Measurements from ENCODE around the gene AFMID.

AFMID gene

DNA sequence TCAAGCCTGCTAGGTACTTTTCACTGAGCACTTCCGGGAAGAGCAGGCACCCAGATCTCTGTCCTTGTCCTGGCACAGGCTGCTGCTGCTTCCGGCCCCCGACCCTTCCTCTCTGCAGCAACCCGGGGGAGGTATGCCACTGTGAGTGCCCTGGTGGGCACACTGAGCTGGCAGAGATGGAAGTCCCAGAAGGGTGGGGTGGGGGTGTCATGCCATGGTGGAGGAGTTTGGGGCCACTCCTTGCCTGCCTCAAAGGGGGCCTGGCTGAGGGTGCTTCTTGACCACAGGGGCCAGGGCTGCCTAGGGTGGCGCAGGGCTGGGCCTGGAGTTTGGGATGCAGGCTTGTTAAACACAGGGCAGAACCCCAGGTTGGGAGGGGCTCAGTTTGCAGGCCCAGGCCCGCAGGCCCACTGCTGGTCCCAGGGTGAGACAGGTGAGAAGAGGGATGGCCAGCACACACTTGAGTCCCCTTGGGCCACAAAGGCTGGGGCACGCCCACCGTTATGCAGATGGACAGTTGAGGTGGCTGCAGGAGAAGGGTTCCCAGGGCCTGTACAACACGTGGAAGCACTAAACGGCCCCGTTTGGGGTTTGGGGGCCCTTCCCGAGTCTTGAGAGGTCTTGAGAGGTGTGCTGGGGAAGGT lies 53.0 kb downstream of the AFMID start:
- no peak for ATAC-seq (ENCODE audit: low read depth)
- H3K9me3 Mint-ChIP-seq: no peaks in the 10 kb centered on the region
- H3K27me3 Mint-ChIP-seq: no peaks in the 10 kb centered on the region
- H3K36me3 Mint-ChIP-seq: no peaks in the 10 kb centered on the region
- no peak overlapping the region for H3K27ac Mint-ChIP-seq
- H3K4me3 Mint-ChIP-seq: no peak overlapping the region
- H3K4me1 Mint-ChIP-seq: peaks cover 28% of the 10 kb centered on the region
- DNase-seq (ENCODE audit: low spot score in 2 of 2): no peak

GRCh38 chr17:78240839-78241238 lies 53.7 kb downstream of the AFMID start:
- Mint-ChIP-seq H3K4me3 (no peak overlapping the region), H3K27me3 (no peaks in the 10 kb centered on the region), H3K27ac (no peak overlapping the region), H3K9me3 (peaks cover 2% of the 10 kb centered on the region), H3K4me1 (peaks cover 28% of the 10 kb centered on the region), H3K36me3 (no peaks in the 10 kb centered on the region)
- ATAC-seq (ENCODE audit: low read depth) (no peak), DNase-seq (ENCODE audit: low spot score in 2 of 2) (no peak)

- peaks cover 28% of the 10 kb centered on the region for H3K4me1 Mint-ChIP-seq
- peaks cover 2% of the 10 kb centered on the region for H3K9me3 Mint-ChIP-seq
- ATAC-seq (ENCODE audit: low read depth) (no peak), DNase-seq (ENCODE audit: low spot score in 2 of 2) (no peak)
- peak overlapping the region; percentile 45 for H3K27ac Mint-ChIP-seq
- no peaks in the 10 kb centered on the region for H3K36me3 Mint-ChIP-seq
- H3K4me3 Mint-ChIP-seq: no peak overlapping the region
- H3K27me3 Mint-ChIP-seq: no peaks in the 10 kb centered on the region
Observed at GRCh38 chr17:78241277-78242023, 54.3 kb downstream of the AFMID start.

DNA sequence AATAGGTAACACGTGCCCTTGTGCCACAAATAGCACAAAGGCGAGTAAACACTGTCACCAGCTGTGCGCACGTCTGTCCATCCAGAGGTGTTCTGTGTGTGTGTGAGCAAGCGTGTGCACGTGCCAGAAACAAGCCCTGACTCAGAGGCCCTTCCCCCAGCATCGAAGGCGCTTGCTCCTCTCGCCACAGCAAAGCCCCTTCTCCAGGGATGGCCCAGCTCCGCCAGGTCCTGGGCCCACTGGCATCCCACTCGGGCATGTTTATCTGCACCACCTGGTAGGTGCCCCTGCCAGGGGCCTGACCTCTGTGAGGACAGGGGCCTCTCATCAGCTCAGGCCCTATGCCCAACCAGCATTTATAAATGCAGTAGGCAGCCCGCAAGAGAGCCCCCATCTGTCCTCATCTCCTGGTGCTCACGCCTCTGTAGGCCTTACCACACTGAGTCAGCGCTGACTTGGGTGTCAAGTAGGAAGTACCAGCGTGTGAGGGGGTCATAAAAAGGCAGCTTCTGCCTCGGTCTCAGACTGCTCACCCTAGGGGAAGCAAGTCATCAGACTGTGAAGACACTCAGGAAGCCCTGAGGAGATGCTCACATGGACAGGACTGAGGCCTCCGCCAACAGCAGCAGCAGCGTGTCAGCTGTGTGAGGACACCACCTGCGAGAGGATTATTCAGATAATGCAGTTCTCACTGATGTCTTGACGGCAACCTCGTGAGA lies 55.0 kb downstream of the AFMID start:
- Mint-ChIP-seq H3K4me3 (no peak overlapping the region), H3K27ac (peak overlapping the region; percentile 45), H3K4me1 (peaks cover 28% of the 10 kb centered on the region)

GRCh38 chr17:78247304-78247703 lies 60.1 kb downstream of the AFMID start:
- no peak for DNase-seq (ENCODE audit: low spot score in 2 of 2)
- H3K36me3 Mint-ChIP-seq: no peaks in the 10 kb centered on the region
- ATAC-seq (ENCODE audit: low read depth): no peak
- peaks cover 25% of the 10 kb centered on the region for H3K4me1 Mint-ChIP-seq
- H3K27me3 Mint-ChIP-seq: peaks cover 1% of the 10 kb centered on the region
- peaks cover 2% of the 10 kb centered on the region for H3K9me3 Mint-ChIP-seq
- H3K27ac Mint-ChIP-seq: no peak overlapping the region
- H3K4me3 Mint-ChIP-seq: no peak overlapping the region

More for the DNA sequence above, 55.0 kb downstream of the AFMID start:
- Mint-ChIP-seq H3K9me3 (peaks cover 2% of the 10 kb centered on the region), H3K36me3 (no peaks in the 10 kb centered on the region), H3K27me3 (no peaks in the 10 kb centered on the region)
- DNase-seq (ENCODE audit: low spot score in 2 of 2) (no peak), ATAC-seq (ENCODE audit: low read depth) (peak; percentile 80)

- DNase-seq (ENCODE audit: low spot score in 2 of 2): no peak
- Mint-ChIP-seq H3K4me3 (no peak overlapping the region), H3K27me3 (peaks cover 1% of the 10 kb centered on the region), H3K36me3 (no peaks in the 10 kb centered on the region), H3K4me1 (peaks cover 27% of the 10 kb centered on the region), H3K9me3 (peaks cover 2% of the 10 kb centered on the region), H3K27ac (no peak overlapping the region)
- ATAC-seq (ENCODE audit: low read depth): no peak
Observed at GRCh38 chr17:78248051-78248914, 61.1 kb downstream of the AFMID start.

DNA sequence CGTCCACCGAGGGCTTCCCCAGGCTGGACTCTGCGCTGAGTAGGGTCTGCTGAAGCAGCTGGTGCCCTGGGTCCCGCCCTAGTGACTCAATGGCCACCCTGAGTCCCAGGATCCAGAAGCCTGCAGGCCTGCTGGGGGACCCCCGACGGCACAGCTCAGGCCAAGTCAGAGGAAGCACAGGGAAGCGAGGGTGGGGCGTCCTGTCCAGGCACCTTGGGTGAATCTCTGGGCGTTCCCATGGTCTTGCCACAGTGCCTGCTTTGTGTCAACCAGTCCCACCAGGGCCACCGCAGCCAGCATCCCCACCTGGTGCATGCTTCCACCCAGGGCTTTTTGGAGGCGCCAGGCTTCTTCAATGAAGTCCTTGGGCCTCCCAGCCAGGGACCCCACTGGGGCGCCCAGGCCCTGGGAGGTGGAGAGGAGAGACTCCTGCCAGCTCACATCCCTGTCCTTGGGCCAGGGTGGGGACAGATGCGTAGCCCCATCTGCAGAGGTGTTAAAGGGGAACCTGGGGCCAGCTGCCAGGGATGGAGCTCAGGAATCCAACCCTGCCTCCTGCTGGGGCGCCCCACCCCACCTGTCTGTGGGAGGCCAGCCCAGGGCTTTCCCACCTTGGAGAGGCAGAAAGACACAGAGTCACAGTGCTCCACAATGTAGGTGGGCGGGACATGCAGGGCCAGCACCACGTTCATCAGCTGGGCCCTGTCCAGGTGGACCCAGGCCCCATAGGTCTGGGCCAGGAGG lies 62.1 kb downstream of the AFMID start:
- peaks cover 1% of the 10 kb centered on the region for H3K27me3 Mint-ChIP-seq
- ATAC-seq (ENCODE audit: low read depth): no peak
- no peak overlapping the region for H3K4me3 Mint-ChIP-seq
- DNase-seq (ENCODE audit: low spot score in 2 of 2): no peak
- no peaks in the 10 kb centered on the region for H3K36me3 Mint-ChIP-seq
- peaks cover 2% of the 10 kb centered on the region for H3K9me3 Mint-ChIP-seq
- H3K4me1 Mint-ChIP-seq: peaks cover 27% of the 10 kb centered on the region
- H3K27ac Mint-ChIP-seq: no peak overlapping the region

DNA sequence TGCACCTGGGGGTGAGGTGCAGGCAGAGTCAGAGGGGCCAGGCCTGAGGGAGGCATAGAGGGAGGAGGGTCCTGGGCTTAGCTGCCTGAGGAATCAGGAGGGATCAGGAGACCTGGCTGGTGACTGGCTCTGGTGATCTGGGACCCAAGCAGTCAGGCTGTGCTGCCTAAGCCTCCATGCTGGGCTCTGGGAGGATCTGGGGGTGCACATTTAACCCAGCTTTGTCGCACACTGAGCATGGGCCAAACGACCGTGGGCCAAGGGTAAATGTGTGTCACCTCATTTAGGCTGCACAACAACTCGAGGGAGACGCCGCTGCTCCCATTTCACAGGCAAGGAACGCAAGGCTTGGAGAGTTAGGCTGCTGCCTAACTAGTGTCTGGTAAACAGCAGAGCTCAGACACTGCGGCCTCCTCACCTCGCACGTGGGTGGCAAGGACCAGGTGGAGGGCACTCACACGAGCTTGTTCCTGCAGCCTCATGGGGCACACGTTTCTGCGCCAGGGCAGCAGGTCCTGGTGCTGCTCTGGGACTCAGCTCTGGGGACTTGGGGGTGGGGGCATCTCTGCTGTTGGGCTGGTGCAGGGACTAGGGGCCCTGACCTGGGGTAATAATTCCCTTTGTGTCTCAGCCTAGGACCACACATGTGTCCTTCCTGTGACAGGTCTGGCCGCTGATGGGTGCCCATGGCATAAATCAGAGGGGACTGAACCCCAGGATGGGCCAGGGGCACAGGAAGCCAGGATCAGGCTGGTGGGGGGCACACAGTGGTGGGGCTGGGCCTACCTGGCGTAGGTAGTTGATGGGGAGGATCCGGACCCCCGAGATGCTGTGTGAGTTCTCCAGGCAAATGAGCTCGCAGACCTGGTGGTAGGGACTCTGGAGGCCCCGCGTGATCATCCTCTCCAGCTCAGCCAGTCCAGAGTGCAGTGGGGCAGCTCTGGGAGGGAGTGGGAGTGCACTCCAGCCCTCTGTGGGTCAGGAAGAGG lies 63.0 kb downstream of the AFMID start:
- Mint-ChIP-seq H3K27me3 (peaks cover 1% of the 10 kb centered on the region), H3K27ac (no peak overlapping the region), H3K9me3 (peaks cover 2% of the 10 kb centered on the region), H3K36me3 (no peaks in the 10 kb centered on the region), H3K4me1 (peaks cover 28% of the 10 kb centered on the region), H3K4me3 (no peak overlapping the region)
- no peak for DNase-seq (ENCODE audit: low spot score in 2 of 2)
- ATAC-seq (ENCODE audit: low read depth): no peak

DNA sequence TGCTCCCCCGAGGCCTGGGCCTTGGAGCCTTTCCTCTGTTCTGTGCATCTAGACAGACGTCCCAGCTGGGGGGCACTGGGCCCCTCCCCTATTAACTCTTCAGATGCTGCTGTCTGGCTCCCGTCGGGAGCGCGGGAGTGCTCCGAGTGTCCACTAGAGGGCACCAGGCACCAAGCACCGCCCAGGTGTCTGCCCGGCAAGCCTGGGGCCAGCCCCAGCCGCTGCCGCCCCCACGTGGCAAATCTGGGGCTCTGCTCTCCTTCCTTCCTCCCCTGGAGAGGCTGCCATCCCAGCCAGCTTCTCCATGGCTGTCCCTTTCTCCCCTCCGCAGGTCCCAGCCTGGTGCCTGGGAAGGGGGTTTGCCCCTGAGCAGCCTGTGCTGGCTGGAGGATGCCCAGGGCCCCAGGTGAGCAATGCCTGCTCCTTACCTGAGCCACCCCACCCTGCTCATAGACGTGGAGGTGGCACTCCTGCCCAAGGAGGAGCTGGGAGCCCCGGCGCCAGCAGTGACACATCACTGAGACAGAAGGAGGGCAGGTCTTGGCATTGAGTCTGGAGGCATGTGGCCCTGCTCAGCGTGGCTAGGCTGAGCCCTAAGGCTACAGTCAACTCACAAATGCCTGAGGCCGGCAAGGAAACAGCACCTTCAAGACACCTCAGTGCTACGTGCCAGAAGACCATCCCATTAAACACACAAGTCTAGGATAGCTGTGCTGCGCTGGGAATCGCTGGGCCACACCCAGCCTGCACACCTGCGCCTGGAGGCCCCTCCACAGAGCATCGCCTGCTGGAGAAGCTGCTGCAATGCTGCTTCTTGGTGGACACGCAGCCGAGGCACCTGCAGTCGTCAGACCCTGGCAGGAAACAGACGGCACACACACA lies 64.0 kb downstream of the AFMID start:
- ATAC-seq (ENCODE audit: low read depth): peak; percentile 57

DNA sequence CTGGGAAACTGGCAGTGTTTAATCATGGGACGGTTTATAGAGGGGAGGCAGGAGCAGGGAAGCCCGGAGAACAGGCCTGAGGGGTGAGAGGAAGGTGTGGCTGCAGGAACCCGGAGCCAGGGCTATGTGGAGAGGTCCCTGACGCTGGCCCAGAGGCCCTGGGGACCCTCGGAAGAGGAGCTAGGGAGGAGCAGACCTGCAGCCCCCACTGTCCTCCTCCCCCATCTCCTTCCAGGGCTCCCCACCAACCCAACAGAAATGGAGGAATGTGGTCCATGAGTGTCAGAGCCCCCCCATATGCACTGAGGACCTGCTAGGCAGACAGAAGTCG lies 64.6 kb downstream of the AFMID start:
- no peaks in the 10 kb centered on the region for H3K36me3 Mint-ChIP-seq
- peaks cover 1% of the 10 kb centered on the region for H3K27me3 Mint-ChIP-seq
- DNase-seq (ENCODE audit: low spot score in 2 of 2): no peak
- peaks cover 28% of the 10 kb centered on the region for H3K4me1 Mint-ChIP-seq
- no peaks in the 10 kb centered on the region for H3K9me3 Mint-ChIP-seq
- H3K27ac Mint-ChIP-seq: no peak overlapping the region
- ATAC-seq (ENCODE audit: low read depth): no peak
- H3K4me3 Mint-ChIP-seq: no peak overlapping the region

More for the DNA sequence above, 64.0 kb downstream of the AFMID start:
- no peaks in the 10 kb centered on the region for H3K36me3 Mint-ChIP-seq
- peaks cover 28% of the 10 kb centered on the region for H3K4me1 Mint-ChIP-seq
- no peak overlapping the region for H3K27ac Mint-ChIP-seq
- no peaks in the 10 kb centered on the region for H3K9me3 Mint-ChIP-seq
- H3K27me3 Mint-ChIP-seq: peaks cover 1% of the 10 kb centered on the region
- H3K4me3 Mint-ChIP-seq: no peak overlapping the region
- peak; percentile 80 to 90 for DNase-seq (ENCODE audit: low spot score in 2 of 2)

GRCh38 chr17:78252111-78252634 lies 65.0 kb downstream of the AFMID start:
- Mint-ChIP-seq H3K27ac (peak overlapping the region; percentile 36), H3K36me3 (no peaks in the 10 kb centered on the region), H3K4me3 (peak overlapping the region; percentile 87), H3K27me3 (peaks cover 1% of the 10 kb centered on the region), H3K9me3 (no peaks in the 10 kb centered on the region), H3K4me1 (peaks cover 28% of the 10 kb centered on the region)
- peak; percentile 55 to 63 for DNase-seq (ENCODE audit: low spot score in 2 of 2)
- peak; percentile 71 for ATAC-seq (ENCODE audit: low read depth)
